MCF 10A (cell line): ENCODE results near the gene PAK6. TPM values are rescaled to one million over a fixed set of nuclear protein-coding genes. Genes with fewer than 3 reads are reported as not detected.

Experiments
- BruUV-seq: library from RNA; stranded (reverse); fragments of 400-500 nt; replicated peaks from 2 replicates; lab custom pipeline; 2021; lab: Mats Ljungman, UMichigan
- CTCF ChIA-PET: fragments of 300-600 bp; sonication (Branson Sonifier 250); formaldehyde crosslinking; extraction: SDS; loops from one replicate; lab custom pipeline; 2021; ENCODE audit warnings: antibody characterized with exemption, inconsistent platforms; lab: Yijun Ruan, JAX
- POLR2A ChIA-PET: fragments of 300-600, 350-650 bp; sonication (Branson Sonifier 250); formaldehyde crosslinking; extraction: SDS; loops from one replicate; lab custom pipeline; 2020; ENCODE audit warnings: antibody characterized with exemption, inconsistent platforms; lab: Yijun Ruan, JAX
- DNase-seq: peaks from one replicate; pipeline ENCODE4 v3.0.0-alpha.2; 2018; ENCODE audit not compliant: unreplicated experiment
- H3K27ac Mint-ChIP-seq: one replicate; pipeline ENCODE4 v1.8.0; 2022; ENCODE audit warnings: mild to moderate bottlenecking, low read depth, mixed read lengths; ENCODE audit not compliant: unreplicated experiment
- H3K27me3 Mint-ChIP-seq: one replicate; pipeline ENCODE4 v1.8.0; 2022; ENCODE audit warnings: mixed read lengths; ENCODE audit not compliant: insufficient read depth, unreplicated experiment
- H3K36me3 Mint-ChIP-seq: one replicate; pipeline ENCODE4 v1.8.0; 2022; ENCODE audit warnings: mild to moderate bottlenecking, moderate library complexity, mixed read lengths; ENCODE audit not compliant: insufficient read depth, unreplicated experiment
- H3K4me1 Mint-ChIP-seq: one replicate; pipeline ENCODE4 v1.8.0; 2022; ENCODE audit warnings: mixed read lengths; ENCODE audit not compliant: insufficient read depth, unreplicated experiment
- H3K4me3 Mint-ChIP-seq: one replicate; pipeline ENCODE4 v1.8.0; 2022; ENCODE audit warnings: mild to moderate bottlenecking, moderate library complexity, mixed read lengths; ENCODE audit not compliant: unreplicated experiment
- H3K9me3 Mint-ChIP-seq: one replicate; pipeline ENCODE4 v1.8.0; 2022; ENCODE audit warnings: mixed read lengths; ENCODE audit not compliant: unreplicated experiment
- intact Hi-C: fragments of 100-400 bp; cut with micrococcal nuclease; formaldehyde crosslinking; loops from 2 replicates; pipeline ENCODE4 v1.14.1; 2022
- total RNA-seq: library from RNA; stranded (reverse); gene quantifications from 2 replicates; pipeline ENCODE4 v1.2.3, GENCODE V29; 2022
- TF ChIP-seq, protein P1 (sequence below): fragments of 200-600 bp; IDR thresholded peaks from one replicate; pipeline ENCODE4 v1.8.0; 2022; ENCODE audit warnings: antibody characterized with exemption, mild to moderate bottlenecking; ENCODE audit not compliant: unreplicated experiment

PAK6 gene
- total RNA-seq, 1 experiment from 2014 or later: 9.3 TPM

DNA sequence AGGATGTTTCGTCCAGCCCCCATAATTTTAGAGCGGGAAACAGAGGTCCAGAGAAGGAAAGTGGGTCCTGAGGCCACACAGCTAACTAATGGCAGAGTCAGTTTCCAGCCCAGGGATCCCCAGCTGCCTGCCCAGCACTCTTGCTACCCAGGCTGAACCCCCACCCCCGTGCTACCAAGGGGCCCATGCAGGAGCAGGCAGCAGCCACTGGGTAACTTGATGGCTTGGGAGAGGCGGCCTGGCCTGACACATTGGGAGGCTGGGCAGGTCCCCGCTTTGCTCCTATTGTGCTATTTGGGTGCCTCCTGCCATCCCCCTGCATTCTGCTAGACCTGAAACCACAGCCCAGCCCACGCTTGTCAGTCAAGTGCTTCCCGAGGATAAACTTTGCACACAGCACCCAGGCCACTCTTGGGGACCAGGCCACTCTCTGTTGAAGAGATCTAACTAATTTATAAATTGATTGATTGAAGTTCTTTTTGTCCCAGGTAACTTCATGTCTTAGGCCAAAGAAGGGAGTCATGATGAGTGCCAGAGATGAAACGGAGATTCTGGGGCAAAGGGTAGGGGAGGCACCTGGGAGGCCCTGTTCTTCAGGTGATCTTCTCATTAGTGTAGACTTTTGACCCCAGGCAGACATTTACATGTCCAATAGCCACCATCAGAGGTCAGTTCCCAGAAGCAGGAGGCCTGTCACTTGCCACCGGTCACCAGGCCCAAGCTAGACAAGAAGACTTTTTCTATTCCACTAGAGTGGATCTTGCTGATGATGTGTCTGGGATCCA lies 7.0 kb downstream of the PAK6 start:
- intact Hi-C loops: no loop called here
- no peaks in the 10 kb centered on the region for H3K27me3 Mint-ChIP-seq
- peaks cover 20% of the 10 kb centered on the region for H3K36me3 Mint-ChIP-seq
- no peak overlapping the region for H3K4me3 Mint-ChIP-seq
- TF ChIP-seq, protein P1, sequence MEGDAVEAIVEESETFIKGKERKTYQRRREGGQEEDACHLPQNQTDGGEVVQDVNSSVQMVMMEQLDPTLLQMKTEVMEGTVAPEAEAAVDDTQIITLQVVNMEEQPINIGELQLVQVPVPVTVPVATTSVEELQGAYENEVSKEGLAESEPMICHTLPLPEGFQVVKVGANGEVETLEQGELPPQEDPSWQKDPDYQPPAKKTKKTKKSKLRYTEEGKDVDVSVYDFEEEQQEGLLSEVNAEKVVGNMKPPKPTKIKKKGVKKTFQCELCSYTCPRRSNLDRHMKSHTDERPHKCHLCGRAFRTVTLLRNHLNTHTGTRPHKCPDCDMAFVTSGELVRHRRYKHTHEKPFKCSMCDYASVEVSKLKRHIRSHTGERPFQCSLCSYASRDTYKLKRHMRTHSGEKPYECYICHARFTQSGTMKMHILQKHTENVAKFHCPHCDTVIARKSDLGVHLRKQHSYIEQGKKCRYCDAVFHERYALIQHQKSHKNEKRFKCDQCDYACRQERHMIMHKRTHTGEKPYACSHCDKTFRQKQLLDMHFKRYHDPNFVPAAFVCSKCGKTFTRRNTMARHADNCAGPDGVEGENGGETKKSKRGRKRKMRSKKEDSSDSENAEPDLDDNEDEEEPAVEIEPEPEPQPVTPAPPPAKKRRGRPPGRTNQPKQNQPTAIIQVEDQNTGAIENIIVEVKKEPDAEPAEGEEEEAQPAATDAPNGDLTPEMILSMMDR: no peak
- no peaks in the 10 kb centered on the region for H3K9me3 Mint-ChIP-seq
- ChIA-PET POLR2A (interaction anchor here (1.1 kb wide), 2 partner anchors 11 to 17 kb away, joined by 3 to 7 read pairs; no protein-coding TSS in a partner anchor), CTCF (interaction anchor here (0.6 to 8.8 kb wide), 7 partner anchors 13 to 44 kb away, joined by 3 to 127 read pairs (median 8); no protein-coding TSS in a partner anchor)
- peaks cover 27% of the 10 kb centered on the region for H3K4me1 Mint-ChIP-seq
- BruUV-seq: no TSS peak
- no peak for DNase-seq
- H3K27ac Mint-ChIP-seq: no peak overlapping the region

DNA sequence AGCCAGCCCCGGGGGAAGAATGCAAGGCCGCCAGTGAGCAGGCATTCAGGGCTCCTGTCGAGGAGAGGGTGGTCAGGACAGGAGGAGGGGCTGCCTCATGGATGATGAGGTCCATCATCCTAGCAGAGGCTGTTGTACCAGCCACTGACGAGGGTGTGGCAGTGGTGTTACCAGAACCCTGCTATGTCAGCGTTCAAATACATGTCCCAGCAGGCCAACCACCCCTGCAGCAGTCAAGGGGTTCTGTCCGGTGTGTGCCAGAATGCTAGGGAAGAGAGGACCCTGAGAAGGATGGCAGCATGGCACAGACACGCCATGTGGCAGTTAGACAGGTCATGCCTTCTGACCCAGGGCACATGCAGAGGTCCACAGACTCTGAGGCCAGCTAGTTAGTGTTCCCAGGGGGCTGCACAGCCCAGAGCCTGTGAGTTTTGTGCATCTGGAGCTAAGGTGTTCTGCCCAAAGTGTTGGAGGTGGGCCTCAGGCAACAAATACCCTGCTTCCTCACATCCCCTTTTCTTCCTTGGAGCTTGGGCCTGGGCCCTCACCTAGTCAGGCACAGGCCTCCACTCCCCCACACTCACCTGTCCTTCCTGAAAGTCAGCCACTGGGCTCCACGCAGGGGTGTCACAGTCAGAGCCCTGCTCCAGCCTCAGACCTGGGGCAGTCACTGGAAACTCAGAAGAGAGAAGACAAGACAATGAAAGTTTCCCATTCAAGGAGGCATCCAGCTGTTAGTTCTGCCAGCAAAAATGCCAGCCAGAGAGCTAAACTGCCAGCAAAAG lies 7.8 kb downstream of the PAK6 start:
- POLR2A ChIA-PET: interaction anchor here (1.1 kb wide), 1 partner anchor 18 kb away, joined by 3 read pairs; no protein-coding TSS in a partner anchor

DNA sequence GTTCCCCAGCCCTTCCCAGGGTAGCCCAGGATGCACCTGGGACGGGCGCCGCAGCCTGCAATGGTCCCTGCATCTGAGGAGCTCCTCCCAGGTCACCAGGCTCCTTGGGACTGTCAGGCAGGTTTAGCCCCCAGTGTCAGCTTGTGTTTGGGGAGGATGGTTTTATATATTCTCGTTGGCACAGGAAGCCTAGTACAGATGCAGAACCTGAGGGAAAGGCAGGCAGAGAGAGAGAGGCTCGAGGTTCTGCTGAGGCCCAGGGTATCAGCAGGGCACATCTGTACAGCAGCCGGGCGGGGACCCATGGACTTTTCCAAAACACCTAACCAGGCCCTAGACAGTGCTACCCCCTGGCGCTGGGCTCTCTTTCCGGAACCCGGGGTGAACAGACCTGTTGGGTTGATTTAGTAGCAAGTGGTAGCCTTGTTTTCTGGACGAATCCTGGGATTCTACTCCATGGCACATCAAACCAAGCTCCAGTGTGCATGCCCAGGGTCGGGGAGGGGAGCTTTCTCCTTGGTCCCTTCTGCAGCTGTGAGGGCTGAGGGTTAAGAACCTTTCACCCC lies 8.6 kb downstream of the PAK6 start:
- no peaks in the 10 kb centered on the region for H3K9me3 Mint-ChIP-seq
- H3K27me3 Mint-ChIP-seq: no peaks in the 10 kb centered on the region
- DNase-seq: no peak
- H3K27ac Mint-ChIP-seq: no peak overlapping the region
- TF ChIP-seq, protein P1: no peak
- BruUV-seq: no TSS peak
- ChIA-PET POLR2A (interaction anchor here (1.1 kb wide), 1 partner anchor 19 kb away, joined by 3 read pairs; no protein-coding TSS in a partner anchor), CTCF (interaction anchor here (0.8 to 3.4 kb wide), 6 partner anchors 27 to 90 kb away, joined by 3 to 36 read pairs (median 6); no protein-coding TSS in a partner anchor)
- H3K4me3 Mint-ChIP-seq: no peak overlapping the region
- H3K36me3 Mint-ChIP-seq: peaks cover 18% of the 10 kb centered on the region
- intact Hi-C loops: no loop called here
- H3K4me1 Mint-ChIP-seq: peaks cover 22% of the 10 kb centered on the region

More for the DNA sequence above, 7.8 kb downstream of the PAK6 start:
- TF ChIP-seq, protein P1: no peak
- intact Hi-C loops: no loop called here
- no peak overlapping the region for H3K27ac Mint-ChIP-seq
- no peak overlapping the region for H3K4me3 Mint-ChIP-seq
- H3K9me3 Mint-ChIP-seq: no peaks in the 10 kb centered on the region
- no TSS peak for BruUV-seq
- H3K4me1 Mint-ChIP-seq: peaks cover 24% of the 10 kb centered on the region
- no peak for DNase-seq
- H3K27me3 Mint-ChIP-seq: no peaks in the 10 kb centered on the region
- CTCF ChIA-PET: interaction anchor here (0.6 to 8.8 kb wide), 8 partner anchors 21 to 43 kb away, joined by 3 to 127 read pairs (median 6); no protein-coding TSS in a partner anchor
- H3K36me3 Mint-ChIP-seq: peaks cover 16% of the 10 kb centered on the region
